ENCODE measurements around the gene UGDH.
"Not testable (repeated sequence)": the region's sequence is repeated elsewhere in the genome, so short reads cannot be mapped to it uniquely, and the experiment has no call there.

Gene UGDH

GRCh38 chr4:39527296-39528060 lies at the start of gene UGDH:
TSS of gene UGDH (minus strand) at chr4:39527439. CDS start at chr4:39521512, 5,927 bp downstream.
- DNase-seq (ENCODE audit: low read depth in 2 of 2): peak; percentile 83 to 87

- DNase-seq (ENCODE audit: low read depth in 2 of 2): no peak
Measured at GRCh38 chr4:39574946-39575345, 47.7 kb upstream of the UGDH start.

GRCh38 chr4:39571504-39571903 lies 44.3 kb upstream of the UGDH start:
- no peak for DNase-seq (ENCODE audit: low read depth in 2 of 2)

- no peak for DNase-seq (ENCODE audit: low read depth in 2 of 2)
Measured at GRCh38 chr4:39571054-39571453, 43.8 kb upstream of the UGDH start.

GRCh38 chr4:39569209-39569608 lies 42.0 kb upstream of the UGDH start:
- DNase-seq (ENCODE audit: low read depth in 2 of 2): no peak

GRCh38 chr4:39568805-39569204 lies 41.6 kb upstream of the UGDH start:
- no peak for DNase-seq (ENCODE audit: low read depth in 2 of 2)

GRCh38 chr4:39565878-39566600 lies 38.8 kb upstream of the UGDH start:
- no peak for DNase-seq (ENCODE audit: low read depth in 2 of 2)

GRCh38 chr4:39563346-39563847 lies 36.2 kb upstream of the UGDH start:
- DNase-seq (ENCODE audit: low read depth in 2 of 2): no peak

GRCh38 chr4:39562792-39563191 lies 35.6 kb upstream of the UGDH start:
- no peak for DNase-seq (ENCODE audit: low read depth in 2 of 2)

- DNase-seq (ENCODE audit: low read depth in 2 of 2): no peak
Measured at GRCh38 chr4:39559626-39560025, 32.4 kb upstream of the UGDH start.

- no peak for DNase-seq (ENCODE audit: low read depth in 2 of 2)
Measured at GRCh38 chr4:39555472-39555871, 28.2 kb upstream of the UGDH start.

GRCh38 chr4:39548425-39549067 lies 21.3 kb upstream of the UGDH start:
- DNase-seq (ENCODE audit: low read depth in 2 of 2): no peak

- no peak for DNase-seq (ENCODE audit: low read depth in 2 of 2)
Measured at GRCh38 chr4:39544580-39545315, 17.5 kb upstream of the UGDH start.

- DNase-seq (ENCODE audit: low read depth in 2 of 2): not testable (repeated sequence)
Measured at GRCh38 chr4:39544080-39544479, 16.8 kb upstream of the UGDH start.

GRCh38 chr4:39543034-39543433 lies 15.8 kb upstream of the UGDH start:
- no peak for DNase-seq (ENCODE audit: low read depth in 2 of 2)

GRCh38 chr4:39542611-39543012 lies 15.4 kb upstream of the UGDH start:
- DNase-seq (ENCODE audit: low read depth in 2 of 2): no peak

- DNase-seq (ENCODE audit: low read depth in 2 of 2): no peak
Measured at GRCh38 chr4:39541987-39542610, 14.9 kb upstream of the UGDH start.

- no peak for DNase-seq (ENCODE audit: low read depth in 2 of 2)
Measured at GRCh38 chr4:39539089-39539611, 11.9 kb upstream of the UGDH start.

GRCh38 chr4:39533541-39533940 lies 6.3 kb upstream of the UGDH start:
- no peak for DNase-seq (ENCODE audit: low read depth in 2 of 2)

- not testable (repeated sequence) for DNase-seq (ENCODE audit: low read depth in 2 of 2)
Measured at GRCh38 chr4:39532237-39532636, 5.0 kb upstream of the UGDH start.

GRCh38 chr4:39530682-39531081 lies 3.4 kb upstream of the UGDH start:
- no peak for DNase-seq (ENCODE audit: low read depth in 2 of 2)
